HEK293T (cell line): ENCODE results near the gene CA5B.

Experiments
- BHLHE40 ChIP-seq: fragments of 450-650 bp; IDR thresholded peaks from 2 replicates; pipeline ENCODE4 v1.6.1; 2016; ENCODE audit warnings: mild to moderate bottlenecking, moderate library complexity, borderline replicate concordance
- CTBP1 ChIP-seq: fragments of 450-650 bp; IDR thresholded peaks from 2 replicates; pipeline ENCODE4 v1.6.1; 2016; ENCODE audit warnings: borderline replicate concordance
- ELF4 ChIP-seq: fragments of 450-650 bp; IDR thresholded peaks from 2 replicates; pipeline ENCODE4 v1.6.1; 2017; ENCODE audit warnings: antibody characterized with exemption
- FOXA1 ChIP-seq: fragments of 450-650 bp; IDR thresholded peaks from 2 replicates; pipeline ENCODE4 v1.6.1; 2016; ENCODE audit warnings: mild to moderate bottlenecking
- FOXK2 ChIP-seq: fragments of 450-650 bp; IDR thresholded peaks from 2 replicates; pipeline ENCODE4 v1.6.1; 2016; ENCODE audit warnings: mild to moderate bottlenecking
- FOXM1 ChIP-seq: fragments of 450-650 bp; IDR thresholded peaks from 2 replicates; pipeline ENCODE4 v1.6.1; 2017; ENCODE audit warnings: mild to moderate bottlenecking, borderline replicate concordance
- HDGF ChIP-seq: fragments of 450-650 bp; IDR thresholded peaks from 2 replicates; pipeline ENCODE4 v1.6.1; 2017; ENCODE audit warnings: antibody characterized with exemption, borderline replicate concordance
- LEF1 ChIP-seq: fragments of 450-650 bp; IDR thresholded peaks from 2 replicates; pipeline ENCODE4 v1.6.1; 2017; ENCODE audit warnings: mild to moderate bottlenecking, borderline replicate concordance
- NFRKB ChIP-seq: fragments of 450-650 bp; IDR thresholded peaks from 2 replicates; pipeline ENCODE4 v1.6.1; 2016; ENCODE audit warnings: mild to moderate bottlenecking, moderate library complexity
- PKNOX1 ChIP-seq: fragments of 450-650 bp; IDR thresholded peaks from 2 replicates; pipeline ENCODE4 v1.6.1; 2016
- SP1 ChIP-seq: fragments of 450-650 bp; IDR thresholded peaks from 2 replicates; pipeline ENCODE4 v1.6.1; 2017
- SUZ12 ChIP-seq: fragments of 450-650 bp; IDR thresholded peaks from 2 replicates; pipeline ENCODE4 v1.6.1; 2016; ENCODE audit warnings: mild to moderate bottlenecking
- TARDBP ChIP-seq: fragments of 450-650 bp; IDR thresholded peaks from 2 replicates; pipeline ENCODE4 v1.6.1; 2016
- ZNF384 ChIP-seq: fragments of 450-650 bp; IDR thresholded peaks from 2 replicates; pipeline ENCODE4 v1.6.1; 2016

- TF ChIP-seq SUZ12 (no peak), ZNF384 (no peak), SP1 (no peak), TARDBP (no peak), BHLHE40 (no peak), FOXK2 (no peak), CTBP1 (no peak), ELF4 (no peak), HDGF (no peak), PKNOX1 (no peak), FOXM1 (no peak), FOXA1 (no peak), LEF1 (no peak), NFRKB (no peak)
These were observed 96.0 kb downstream of the CA5B start for GRCh38 chrX:15834053-15834452.
